NCI-H2107 (cell line): ENCODE data around the gene CCNY.

ENCODE experiments used
- DNase-seq: peaks from one replicate; lab custom pipeline; 2025; lab: John Stamatoyannopoulos, UW

CCNY gene

DNA sequence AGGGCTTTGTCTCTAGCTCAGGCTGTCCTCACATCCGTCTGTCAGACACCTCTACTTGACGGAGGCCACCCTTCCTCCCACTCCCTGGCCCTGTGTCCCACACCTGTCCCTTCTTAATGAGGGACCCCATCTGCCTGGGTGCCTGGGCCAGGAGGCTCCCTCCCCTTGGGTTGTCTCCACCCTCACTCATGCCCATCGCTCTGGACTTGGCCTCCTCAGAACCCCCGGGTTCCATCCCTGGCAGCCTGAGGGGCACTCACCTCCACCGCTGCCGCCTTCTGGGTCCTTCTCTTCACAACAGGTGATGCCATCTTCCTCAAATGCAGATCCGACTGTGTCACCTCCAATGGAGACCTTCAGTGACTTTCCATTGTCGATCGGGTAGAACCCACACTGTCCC, 248.6 kb downstream of the CCNY start:
- no peak for DNase-seq

DNA sequence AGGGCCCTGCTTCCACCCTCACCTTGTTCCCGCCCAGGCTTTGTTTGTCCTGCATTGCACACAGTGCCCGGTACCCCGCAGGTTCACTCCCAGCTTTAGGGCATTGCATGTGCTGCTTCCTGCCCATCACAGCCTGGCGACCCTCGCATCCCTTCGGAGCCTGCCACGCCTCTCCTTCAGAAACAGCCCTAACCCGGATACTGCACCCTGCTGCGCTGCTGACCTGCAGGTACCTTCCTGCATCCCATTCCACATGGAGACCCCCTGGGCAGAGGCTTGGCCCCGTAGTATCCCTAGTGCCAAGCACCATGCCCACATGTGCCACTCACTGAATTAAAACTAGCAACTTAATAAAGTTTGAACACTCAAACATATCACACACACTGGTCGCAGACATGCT, 249.0 kb downstream of the CCNY start:
- no peak for DNase-seq

DNA sequence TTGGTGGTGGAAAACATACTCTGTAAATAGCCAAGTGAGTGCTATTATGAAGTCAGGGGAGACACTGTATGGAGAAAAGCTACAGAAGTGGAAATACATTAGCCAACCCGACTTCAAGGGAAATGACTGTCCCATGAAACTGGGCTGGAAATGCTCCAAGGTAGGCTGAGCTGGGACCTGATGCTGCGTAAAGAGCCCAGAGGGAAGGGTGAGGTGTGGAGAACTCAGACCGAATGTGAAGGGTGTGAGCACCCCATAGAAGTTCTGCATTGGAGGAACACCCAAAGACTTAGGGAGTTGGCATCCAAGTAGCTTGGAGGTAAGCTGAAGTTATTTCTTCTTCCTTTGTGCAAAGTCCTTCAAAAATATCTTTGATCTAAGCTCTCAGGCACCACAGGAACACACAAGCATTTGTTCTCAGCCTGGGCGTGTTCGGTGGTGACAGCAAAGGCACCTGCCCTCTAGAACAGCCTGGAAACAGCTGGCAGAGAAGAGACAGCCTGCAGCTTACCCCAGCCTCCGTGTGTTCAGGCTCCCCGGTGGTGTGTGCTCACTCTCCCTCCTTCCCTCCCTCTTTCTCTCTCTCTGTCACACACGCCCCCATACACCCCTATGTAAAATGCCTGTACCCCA, 249.7 kb downstream of the CCNY start:
- DNase-seq: no peak

DNA sequence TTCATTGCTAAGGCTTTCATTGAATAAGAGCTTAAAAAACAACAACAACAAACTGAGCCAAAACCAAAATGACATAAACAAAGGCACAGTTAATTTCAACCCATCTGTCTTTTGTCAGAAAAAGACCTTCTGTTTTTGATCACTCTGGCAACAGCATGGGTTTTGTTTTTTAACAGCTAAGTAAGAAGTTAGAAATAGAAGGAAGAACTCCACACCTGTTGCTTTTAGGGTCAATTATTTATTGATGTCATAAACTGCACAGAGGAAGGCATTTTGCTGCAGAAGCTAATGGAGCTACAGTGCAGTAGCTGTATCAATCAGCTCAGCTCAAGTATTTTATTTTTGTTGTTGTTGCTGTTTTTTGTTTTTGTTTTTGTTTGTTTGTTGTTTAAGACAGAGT, 252.5 kb downstream of the CCNY start:
- no peak for DNase-seq

DNA sequence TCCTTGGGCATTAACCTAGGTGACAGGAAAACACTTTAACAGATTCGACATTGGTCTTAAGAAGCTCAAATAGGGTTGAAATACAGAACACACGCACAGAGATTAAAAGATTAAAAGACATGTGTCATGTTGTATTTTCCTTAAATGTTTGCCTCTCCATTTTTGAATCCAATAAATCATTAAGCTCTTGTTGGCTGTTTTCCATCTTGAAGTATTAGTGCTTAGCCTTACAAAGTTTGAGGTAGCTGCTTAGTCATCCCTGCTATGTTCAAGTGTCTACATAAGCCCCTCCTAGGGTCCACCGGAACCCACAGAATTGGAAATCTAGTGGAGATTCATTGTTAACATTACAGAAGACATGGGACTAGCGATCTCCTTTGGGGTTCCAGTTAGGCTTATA, 256.1 kb downstream of the CCNY start:
- no peak for DNase-seq

DNA sequence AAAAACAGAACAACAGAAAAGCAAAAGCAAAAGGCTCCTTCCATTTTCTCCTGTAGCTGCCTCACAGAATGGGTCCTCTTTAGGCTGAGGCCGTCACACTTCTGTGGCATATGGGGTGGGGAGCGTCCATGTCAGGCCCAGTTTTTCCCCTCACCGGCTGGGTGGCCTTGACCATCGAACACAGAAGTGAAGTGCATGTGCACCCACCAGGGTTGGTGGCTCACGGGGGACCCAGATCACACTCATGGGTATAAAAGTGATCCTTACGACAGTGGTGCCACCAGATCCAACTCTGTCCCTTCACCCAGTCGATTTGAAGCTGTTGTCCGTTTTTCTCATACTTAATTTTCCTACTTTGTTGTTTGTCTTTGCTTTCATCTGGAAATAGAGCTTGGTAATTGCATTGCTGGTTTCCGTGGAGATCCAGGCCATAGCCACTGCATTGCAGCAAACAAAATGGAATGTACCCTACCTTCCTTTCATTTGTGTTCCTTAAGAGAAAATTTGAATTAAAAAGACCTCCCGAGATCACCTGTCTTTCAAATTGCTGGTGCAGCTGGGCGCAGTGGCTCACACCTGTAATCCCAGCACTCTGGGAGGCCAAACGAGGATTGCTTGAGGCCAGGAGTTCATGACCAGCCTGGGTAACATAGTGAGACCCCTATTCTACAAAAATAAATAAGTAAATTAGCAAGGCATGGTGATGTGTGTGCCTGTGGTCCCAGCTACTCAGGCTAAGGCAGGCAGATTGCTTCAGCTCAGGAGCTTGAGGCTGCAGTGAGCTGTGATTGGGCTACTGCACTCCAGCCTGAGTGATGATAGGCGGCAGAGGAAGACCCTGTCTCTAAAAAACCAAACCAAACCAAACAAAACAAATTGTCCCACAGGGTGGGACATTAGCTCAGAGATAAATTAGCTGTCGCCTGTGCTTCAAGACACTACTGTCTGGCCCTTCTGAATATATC, 258.1 kb downstream of the CCNY start:
- no peak for DNase-seq

DNA sequence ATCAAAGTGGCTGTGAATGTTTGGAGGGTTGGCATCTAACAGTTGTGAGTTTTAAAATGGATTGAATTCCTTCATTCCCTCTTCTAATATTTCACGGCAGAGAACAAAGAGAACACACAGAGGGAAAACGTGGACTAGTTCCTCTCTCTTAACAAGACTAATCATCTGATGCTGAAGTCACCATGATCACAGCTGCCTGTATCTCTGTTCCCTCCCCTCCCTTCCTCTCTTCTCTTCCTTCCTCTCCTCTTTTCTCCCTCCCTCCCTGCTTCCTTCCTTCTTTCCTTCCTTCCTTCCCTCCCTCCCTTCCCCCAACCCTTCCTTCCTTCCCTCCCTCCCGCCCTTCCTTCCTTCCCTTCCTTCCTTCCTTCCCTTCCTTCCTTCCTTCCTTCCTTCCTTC, 258.8 kb downstream of the CCNY start:
- no peak for DNase-seq

DNA sequence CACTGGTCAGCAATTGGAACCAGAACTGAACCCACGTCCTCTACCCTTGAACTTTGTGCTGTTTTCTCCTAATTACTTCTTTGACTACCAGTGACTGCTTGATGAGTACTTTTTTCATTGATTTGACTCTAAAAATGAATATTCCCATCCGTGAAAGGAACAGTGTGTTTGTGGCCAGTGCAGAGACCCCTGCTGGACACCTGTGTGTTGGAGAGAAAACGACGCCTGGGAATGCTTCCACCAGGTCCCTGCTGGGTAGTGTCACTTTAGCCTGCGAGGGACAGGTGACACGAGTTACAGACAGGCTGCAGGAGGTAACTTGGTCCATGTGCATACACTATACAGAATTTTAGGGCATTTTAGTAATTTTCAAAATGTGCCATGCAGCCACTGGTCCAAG, 262.1 kb downstream of the CCNY start:
- no peak for DNase-seq

DNA sequence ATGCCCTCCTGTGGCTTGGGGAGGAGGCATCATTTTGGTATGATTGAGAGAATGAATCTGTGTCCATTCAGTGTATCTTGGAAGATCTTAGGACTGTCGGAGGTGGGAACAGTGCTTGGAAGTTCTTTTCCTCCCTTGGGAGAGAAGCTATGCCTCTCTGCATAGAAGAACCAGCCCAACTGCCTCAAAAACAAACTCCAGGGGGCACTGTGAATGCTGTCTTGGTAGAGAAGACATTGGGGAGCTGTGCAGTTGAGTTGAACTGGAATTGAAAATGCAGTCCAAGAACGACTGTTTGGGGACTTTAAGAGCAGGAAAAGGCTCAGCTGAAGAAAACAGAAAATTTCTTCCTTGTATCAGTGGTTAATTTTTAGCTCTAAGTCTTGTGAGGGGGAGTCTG, 263.9 kb downstream of the CCNY start:
- DNase-seq: no peak

DNA sequence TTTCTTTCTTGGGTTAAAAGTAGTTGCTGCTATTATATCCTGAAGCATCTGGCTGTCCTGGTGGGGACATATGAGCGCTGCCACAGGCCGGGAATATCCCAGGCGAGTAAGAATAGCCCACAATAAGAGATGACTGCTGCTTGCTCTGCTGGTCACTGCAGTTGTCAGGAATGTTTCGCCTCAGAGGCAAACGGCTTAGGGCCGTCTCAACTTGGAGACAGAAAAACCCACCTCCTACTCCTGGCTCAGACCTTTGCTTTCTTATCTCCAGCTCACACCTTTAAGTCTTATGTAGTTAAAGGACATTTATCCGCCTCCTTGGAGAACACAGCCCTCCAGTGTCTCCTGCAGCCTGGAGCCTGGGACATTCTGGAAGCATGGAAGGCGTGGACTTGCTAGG, 268.9 kb downstream of the CCNY start, which contains the start of gene GJD4:
Gene GJD4 (plus strand): TSS at position 151 of the 400 bp plus-strand sequence. CDS start 227 bp downstream, at position 378.
- no peak for DNase-seq

DNA sequence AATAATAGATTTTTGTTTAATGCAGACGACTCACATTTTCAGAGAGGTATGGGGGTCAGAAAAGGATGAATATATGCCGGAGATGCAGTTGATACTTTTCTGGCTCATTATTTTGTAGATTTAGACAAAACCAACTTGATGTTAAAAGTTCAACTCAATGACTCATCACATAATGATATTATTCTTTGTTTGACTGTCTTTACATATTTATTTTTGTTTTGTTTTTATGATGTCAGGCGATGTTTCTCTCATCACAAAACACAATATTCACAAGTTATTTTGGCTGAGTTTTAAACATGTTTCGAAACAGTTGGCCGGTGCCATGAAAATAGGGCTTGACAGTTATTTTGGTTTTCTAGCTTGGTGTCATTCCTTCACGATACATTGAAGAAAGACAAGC, 270.1 kb downstream of the CCNY start:
- no peak for DNase-seq

DNA sequence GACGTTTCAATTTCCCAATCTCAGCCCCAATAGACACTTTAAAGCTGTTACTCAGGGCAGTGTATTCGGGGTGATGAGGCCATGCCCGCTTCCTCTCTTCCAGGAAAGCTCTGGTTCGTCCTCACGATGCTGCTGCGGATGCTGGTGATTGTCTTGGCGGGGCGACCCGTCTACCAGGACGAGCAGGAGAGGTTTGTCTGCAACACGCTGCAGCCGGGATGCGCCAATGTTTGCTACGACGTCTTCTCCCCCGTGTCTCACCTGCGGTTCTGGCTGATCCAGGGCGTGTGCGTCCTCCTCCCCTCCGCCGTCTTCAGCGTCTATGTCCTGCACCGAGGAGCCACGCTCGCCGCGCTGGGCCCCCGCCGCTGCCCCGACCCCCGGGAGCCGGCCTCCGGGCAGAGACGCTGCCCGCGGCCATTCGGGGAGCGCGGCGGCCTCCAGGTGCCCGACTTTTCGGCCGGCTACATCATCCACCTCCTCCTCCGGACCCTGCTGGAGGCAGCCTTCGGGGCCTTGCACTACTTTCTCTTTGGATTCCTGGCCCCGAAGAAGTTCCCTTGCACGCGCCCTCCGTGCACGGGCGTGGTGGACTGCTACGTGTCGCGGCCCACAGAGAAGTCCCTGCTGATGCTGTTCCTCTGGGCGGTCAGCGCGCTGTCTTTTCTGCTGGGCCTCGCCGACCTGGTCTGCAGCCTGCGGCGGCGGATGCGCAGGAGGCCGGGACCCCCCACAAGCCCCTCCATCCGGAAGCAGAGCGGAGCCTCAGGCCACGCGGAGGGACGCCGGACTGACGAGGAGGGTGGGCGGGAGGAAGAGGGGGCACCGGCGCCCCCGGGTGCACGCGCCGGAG, 271.4 kb downstream of the CCNY start:
- DNase-seq: no peak

DNA sequence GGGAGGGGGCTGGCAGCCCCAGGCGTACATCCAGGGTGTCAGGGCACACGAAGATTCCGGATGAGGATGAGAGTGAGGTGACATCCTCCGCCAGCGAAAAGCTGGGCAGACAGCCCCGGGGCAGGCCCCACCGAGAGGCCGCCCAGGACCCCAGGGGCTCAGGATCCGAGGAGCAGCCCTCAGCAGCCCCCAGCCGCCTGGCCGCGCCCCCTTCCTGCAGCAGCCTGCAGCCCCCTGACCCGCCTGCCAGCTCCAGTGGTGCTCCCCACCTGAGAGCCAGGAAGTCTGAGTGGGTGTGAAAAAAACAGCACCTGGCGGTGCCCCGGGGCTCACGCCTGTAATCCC, 272.0 kb downstream of the CCNY start:
- no peak for DNase-seq

DNA sequence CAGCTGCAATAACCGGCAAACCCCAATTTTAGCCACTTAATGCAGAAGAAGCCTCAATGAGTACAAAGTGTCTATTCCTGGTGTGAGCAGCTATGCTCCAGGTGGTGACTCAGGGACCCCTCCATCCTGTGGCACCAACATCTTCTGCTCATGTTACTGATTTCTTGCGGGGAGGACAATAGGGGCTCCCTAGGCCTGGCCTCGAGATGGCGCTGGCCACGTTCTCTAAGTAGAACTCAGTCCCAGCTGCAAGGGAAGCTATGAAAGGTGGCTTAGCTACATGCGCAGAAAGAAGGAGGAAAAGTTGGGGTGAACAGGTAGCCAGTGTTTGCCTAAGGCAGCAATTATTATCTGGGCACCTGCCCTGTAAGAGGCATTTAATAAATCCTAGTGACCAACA, 275.4 kb downstream of the CCNY start:
- no peak for DNase-seq

DNA sequence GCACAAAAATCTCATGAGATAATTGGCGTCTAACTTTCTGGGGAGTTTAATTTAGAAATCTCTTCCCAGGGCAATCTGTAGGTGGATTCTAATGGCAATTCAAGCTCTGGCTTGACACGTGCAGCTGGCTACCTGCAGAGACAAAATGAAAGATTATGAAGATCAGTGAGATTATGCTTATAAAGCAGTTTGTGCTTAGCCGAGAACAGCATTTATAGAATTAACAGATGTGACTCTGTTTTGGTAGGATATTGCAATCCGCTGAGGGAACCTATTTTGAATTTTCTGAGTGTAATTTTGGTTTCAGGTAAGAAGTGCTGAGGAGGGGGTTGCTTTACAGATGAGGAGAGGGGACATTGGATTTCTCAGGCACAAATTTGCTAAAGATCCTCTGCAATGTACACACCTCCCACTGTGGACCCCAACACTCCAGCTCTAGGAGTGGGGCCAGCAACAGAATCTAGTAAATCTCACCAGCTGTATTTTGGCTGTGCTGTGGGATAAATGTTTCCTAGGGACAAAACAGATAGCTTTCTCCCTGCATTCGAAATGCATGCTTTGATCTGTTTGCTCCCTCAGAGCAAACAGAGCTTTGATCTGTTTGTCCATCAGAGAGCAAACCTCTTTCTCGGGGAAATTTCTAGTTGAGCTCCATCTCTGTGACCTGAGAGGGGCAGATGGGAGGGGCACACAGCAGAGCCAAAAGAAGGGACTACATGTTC, 276.2 kb downstream of the CCNY start:
- DNase-seq: no peak

DNA sequence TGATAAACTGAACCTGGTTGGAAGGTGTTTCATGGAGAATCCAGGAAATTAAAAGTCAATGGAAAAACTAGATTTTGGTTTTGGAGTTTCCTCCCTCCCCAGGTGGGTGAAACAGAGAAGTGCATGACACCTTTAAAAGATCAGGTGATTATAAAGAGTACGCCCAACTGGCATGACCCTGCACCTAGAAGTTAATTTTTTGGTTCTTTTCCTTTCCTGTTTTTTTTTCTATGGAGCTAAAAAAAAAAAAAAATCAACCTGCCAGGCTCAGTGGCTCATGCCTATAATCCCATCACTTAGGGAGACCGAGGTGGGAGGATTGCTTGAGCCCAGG, 276.8 kb downstream of the CCNY start:
- DNase-seq: no peak

DNA sequence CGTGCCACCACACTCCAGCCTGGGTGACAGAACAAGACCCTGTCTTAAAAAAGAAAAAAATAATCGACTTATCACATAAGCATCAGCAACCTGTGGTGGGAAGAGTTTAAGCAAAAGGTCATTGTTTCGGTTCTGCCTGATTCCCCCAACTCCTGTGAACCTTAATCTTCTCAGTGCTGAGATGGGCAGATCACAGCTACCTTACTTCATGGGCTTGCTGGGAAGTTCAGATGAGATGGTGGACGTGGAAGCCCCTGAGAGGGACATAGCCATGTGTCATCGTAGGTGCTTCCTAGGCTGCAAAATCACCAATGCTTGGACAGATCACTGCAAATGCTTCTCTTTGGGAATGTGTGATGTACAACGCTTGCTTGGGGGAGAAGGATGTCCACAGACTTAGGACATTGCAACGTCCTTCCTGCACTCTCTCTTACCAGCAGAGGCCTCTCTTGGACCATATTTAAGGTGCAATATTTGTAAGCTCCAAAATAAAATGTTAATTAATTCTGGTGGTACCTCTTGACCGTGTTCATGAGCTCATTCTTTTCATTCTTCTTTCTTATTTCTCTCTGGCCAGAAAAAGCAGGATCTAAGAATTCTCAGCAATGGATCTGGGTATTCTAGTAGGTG, 277.4 kb downstream of the CCNY start:
- no peak for DNase-seq

DNA sequence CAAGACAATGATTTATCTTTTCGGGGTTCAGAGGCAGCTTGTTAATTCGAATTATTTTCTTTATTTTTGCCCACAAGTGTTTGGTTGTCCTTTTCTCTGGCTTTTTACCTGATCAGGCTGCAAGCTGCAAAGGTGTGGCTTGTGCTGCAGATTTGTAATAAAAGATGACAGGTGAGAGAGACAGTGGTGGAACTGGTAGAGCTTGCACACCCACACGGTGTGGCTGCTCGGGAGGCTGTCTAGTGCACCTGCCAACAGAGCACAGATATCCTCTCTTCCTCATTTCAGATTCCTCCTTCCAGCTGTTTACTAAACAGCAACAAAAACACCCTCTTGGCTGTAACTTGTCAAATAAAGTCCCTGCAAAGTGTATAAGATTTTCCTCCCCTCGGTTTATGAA, 278.0 kb downstream of the CCNY start:
- DNase-seq: no peak
